ENCODE measurements around the gene PGAP2.
"Not testable (repeated sequence)": the region's sequence is repeated elsewhere in the genome, so short reads cannot be mapped to it uniquely, and the experiment has no call there.

The PGAP2 gene

GRCh38 chr11:3854660-3854976 is 46.3 kb downstream of the PGAP2 start:
- no peak for TF ChIP-seq CTCF (conservative IDR thresholded peaks at IDR 0.05)
- H3K27ac ChIP-seq: peak overlapping the region; percentile 81

GRCh38 chr11:3854977-3855807 is 46.8 kb downstream of the PGAP2 start, which contains the start of gene STIM1:
STIM1 (plus strand) TSS chr11:3855664; CDS start chr11:3856271, 607 bp downstream.
- peak within 1 kb of the TSS; percentile 81 for H3K27ac ChIP-seq
- peak; percentile 97 for TF ChIP-seq CTCF (conservative IDR thresholded peaks at IDR 0.05)

- peak overlapping the region; percentile 81 for H3K27ac ChIP-seq
- TF ChIP-seq CTCF (conservative IDR thresholded peaks at IDR 0.05): no peak
These were observed 47.6 kb downstream of the PGAP2 start for GRCh38 chr11:3855808-3856491.

GRCh38 chr11:3856856-3857553 is 48.6 kb downstream of the PGAP2 start:
- H3K27ac ChIP-seq: peak overlapping the region; percentile 81; the same call in 1 of the 2 replicates

GRCh38 chr11:3857628-3858027 is 49.3 kb downstream of the PGAP2 start:
- no peak overlapping the region for H3K27ac ChIP-seq

More at GRCh38 chr11:3856856-3857553, 48.6 kb downstream of the PGAP2 start:
- TF ChIP-seq CTCF (conservative IDR thresholded peaks at IDR 0.05): no peak

GRCh38 chr11:3859373-3859881 is 51.1 kb downstream of the PGAP2 start:
- no peak overlapping the region for H3K27ac ChIP-seq
- no peak for TF ChIP-seq CTCF (conservative IDR thresholded peaks at IDR 0.05)

More at GRCh38 chr11:3857628-3858027, 49.3 kb downstream of the PGAP2 start:
- no peak for TF ChIP-seq CTCF (conservative IDR thresholded peaks at IDR 0.05)

- no peak for TF ChIP-seq CTCF (conservative IDR thresholded peaks at IDR 0.05)
- no peak overlapping the region for H3K27ac ChIP-seq
These were observed 52.0 kb downstream of the PGAP2 start for GRCh38 chr11:3860375-3860774.

GRCh38 chr11:3860898-3861393 is 52.6 kb downstream of the PGAP2 start:
- H3K27ac ChIP-seq: not testable (repeated sequence)
